SU-DHL-6 (cell line): ENCODE measurements around the gene MEIS2.

ENCODE experiments used
- H2AFZ ChIP-seq: fragments of 200-600 bp; sonication (generic); 2 replicates; pipeline ENCODE4 v1.6.1; 2014; ENCODE audit warnings: low read depth, mild to moderate bottlenecking, moderate library complexity, mixed read lengths, antibody characterized with exemption, low read length; ENCODE audit not compliant: severe bottlenecking
- H3F3A ChIP-seq: fragments of 200-600 bp; shearing (Covaris generic); 2 replicates; pipeline ENCODE4 v1.6.0; 2016; ENCODE audit warnings: antibody characterized with exemption, mild to moderate bottlenecking; ENCODE audit not compliant: insufficient read depth
- H3K27ac ChIP-seq: fragments of 200-600 bp; sonication (generic); 2 replicates; pipeline ENCODE4 v1.5.1; 2016; ENCODE audit warnings: low read depth, mild to moderate bottlenecking, low read length, moderate library complexity, mixed read lengths
- H3K27me3 ChIP-seq: fragments of 200-600 bp; sonication (generic), shearing (Covaris generic); 2 replicates; pipeline ENCODE4 v1.6.0; 2014; ENCODE audit warnings: mild to moderate bottlenecking, low read length
- H3K36me3 ChIP-seq: fragments of 200-600 bp; sonication (generic); 2 replicates; pipeline ENCODE4 v1.6.1; 2014; ENCODE audit warnings: mild to moderate bottlenecking, low read length, mixed read lengths
- H3K4me2 ChIP-seq: fragments of 300-600, 200-600 bp; shearing (Covaris generic), sonication (generic); 2 replicates; pipeline ENCODE4 v1.6.0; 2014; ENCODE audit warnings: low read length, low read depth, mild to moderate bottlenecking; ENCODE audit not compliant: poor library complexity, severe bottlenecking
- H3K4me3 ChIP-seq: fragments of 200-600 bp; sonication (generic); 2 replicates; pipeline ENCODE4 v1.5.1; 2014; ENCODE audit warnings: antibody characterized with exemption, low read length, mild to moderate bottlenecking, mixed read lengths; ENCODE audit not compliant: insufficient read depth, poor library complexity, severe bottlenecking
- H3K79me2 ChIP-seq: fragments of 200-600 bp; sonication (generic); 2 replicates; pipeline ENCODE4 v1.6.1; 2014; ENCODE audit warnings: mild to moderate bottlenecking, low read length, moderate library complexity; ENCODE audit not compliant: insufficient read depth
- H3K9ac ChIP-seq: fragments of 200-600 bp; sonication (generic); 2 replicates; pipeline ENCODE4 v1.7.0; 2014; ENCODE audit warnings: mild to moderate bottlenecking, low read length
- H3K9me2 ChIP-seq: fragments of 200-600 bp; sonication (generic); replicated peaks from 2 replicates; pipeline ENCODE4 v1.6.1; 2014; ENCODE audit warnings: low read length; ENCODE audit not compliant: insufficient read depth
- H3K9me3 ChIP-seq: fragments of 200-600 bp; sonication (generic); 2 replicates; pipeline ENCODE4 v1.6.1; 2014; ENCODE audit warnings: low read length, mixed read lengths; ENCODE audit not compliant: insufficient read depth
- H4K20me1 ChIP-seq: fragments of 200-600 bp; sonication (generic); 2 replicates; pipeline ENCODE4 v1.6.1; 2014; ENCODE audit warnings: low read depth, mild to moderate bottlenecking, antibody characterized with exemption, low read length, moderate library complexity, mixed read lengths
- EZH2phosphoT487 ChIP-seq: fragments of 200-600 bp; sonication (generic), shearing (Covaris generic); conservative IDR thresholded peaks from 2 replicates; pipeline ENCODE4 v1.6.1; 2018; ENCODE audit warnings: mild to moderate bottlenecking, antibody characterized with exemption, low read length, moderate library complexity, mixed read lengths
- TF ChIP-seq, protein P1 (sequence below): fragments of 200-600 bp; sonication (generic); IDR thresholded peaks from one replicate; pipeline ENCODE4 v1.5.1; 2017; ENCODE audit warnings: antibody characterized with exemption, mild to moderate bottlenecking, low read length, moderate library complexity; ENCODE audit not compliant: insufficient read depth, poor library complexity, severe bottlenecking

MEIS2 gene

DNA sequence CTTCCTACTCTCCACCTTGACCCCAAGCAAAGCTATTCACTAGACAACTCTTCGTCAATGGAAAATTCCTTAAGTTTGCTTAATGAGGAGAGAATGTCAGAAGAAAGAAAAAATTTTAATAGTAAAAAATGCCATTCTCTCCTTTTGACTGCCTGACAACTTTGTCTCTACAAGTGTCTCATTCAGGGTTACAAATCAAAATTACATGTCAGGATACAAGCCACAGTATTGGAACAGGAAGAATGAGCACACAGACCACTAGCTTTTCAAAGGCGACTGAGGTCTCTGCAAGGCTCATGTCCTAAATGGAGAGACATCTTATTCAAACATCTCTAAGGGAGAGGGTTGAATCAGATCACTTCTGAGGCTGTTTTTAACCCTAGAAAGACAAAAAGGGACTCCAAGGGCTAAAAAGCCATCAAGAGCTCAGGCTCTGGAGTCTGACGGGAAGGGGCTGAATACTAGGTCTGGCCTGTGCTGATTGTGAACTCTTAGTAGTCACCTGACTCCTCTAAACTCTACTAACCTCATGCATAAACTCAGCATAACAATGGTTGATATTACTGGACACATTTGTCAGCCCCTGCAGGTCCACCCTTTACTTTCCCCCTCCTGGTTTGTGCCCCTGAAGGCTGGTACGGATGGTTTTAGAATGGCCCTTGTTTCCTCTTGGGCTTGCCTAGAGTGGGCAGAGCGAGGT lies 12.8 kb upstream of the MEIS2 start:
- TF ChIP-seq EZH2phosphoT487, result no peak
- TF ChIP-seq, protein P1, sequence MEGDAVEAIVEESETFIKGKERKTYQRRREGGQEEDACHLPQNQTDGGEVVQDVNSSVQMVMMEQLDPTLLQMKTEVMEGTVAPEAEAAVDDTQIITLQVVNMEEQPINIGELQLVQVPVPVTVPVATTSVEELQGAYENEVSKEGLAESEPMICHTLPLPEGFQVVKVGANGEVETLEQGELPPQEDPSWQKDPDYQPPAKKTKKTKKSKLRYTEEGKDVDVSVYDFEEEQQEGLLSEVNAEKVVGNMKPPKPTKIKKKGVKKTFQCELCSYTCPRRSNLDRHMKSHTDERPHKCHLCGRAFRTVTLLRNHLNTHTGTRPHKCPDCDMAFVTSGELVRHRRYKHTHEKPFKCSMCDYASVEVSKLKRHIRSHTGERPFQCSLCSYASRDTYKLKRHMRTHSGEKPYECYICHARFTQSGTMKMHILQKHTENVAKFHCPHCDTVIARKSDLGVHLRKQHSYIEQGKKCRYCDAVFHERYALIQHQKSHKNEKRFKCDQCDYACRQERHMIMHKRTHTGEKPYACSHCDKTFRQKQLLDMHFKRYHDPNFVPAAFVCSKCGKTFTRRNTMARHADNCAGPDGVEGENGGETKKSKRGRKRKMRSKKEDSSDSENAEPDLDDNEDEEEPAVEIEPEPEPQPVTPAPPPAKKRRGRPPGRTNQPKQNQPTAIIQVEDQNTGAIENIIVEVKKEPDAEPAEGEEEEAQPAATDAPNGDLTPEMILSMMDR, result no peak
- Histone ChIP-seq H3F3A (peaks cover 7% of the 10 kb centered on the region; the same call in 1 of the 2 replicates), H3K9ac (no peak overlapping the region), H3K27me3 (no peaks in the 10 kb centered on the region), H3K4me3 (no peak overlapping the region), H3K27ac (no peak overlapping the region), H3K9me3 (no peaks in the 10 kb centered on the region), H2AFZ (no peak overlapping the region), H3K9me2 (no peaks in the 10 kb centered on the region), H3K36me3 (no peaks in the 10 kb centered on the region), H3K4me2 (no peak overlapping the region), H3K79me2 (no peaks in the 10 kb centered on the region), H4K20me1 (no peaks in the 10 kb centered on the region)

DNA sequence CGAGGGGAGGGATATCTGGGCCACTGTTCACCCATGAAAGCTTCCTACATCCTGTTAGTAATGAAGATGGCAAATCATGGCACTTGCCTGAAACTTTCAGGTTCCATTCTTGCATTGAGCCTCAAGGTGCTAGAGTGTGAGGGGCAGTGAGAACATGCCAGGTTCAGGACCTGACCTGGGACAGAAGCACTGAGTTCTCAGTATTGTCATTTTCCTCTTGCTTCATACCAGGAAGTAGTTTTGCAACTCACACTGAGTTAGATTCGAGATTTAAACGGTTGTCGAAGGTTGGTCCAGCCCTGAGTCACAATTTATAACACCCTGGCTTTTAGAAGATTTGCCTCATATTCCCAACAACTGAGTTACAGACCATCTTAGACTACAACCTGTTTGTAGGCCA lies 11.8 kb upstream of the MEIS2 start:
- Histone ChIP-seq H2AFZ (no peak overlapping the region), H3K36me3 (no peaks in the 10 kb centered on the region), H3K4me3 (no peak overlapping the region), H3K27ac (no peak overlapping the region), H4K20me1 (no peaks in the 10 kb centered on the region), H3F3A (peaks cover 7% of the 10 kb centered on the region; the same call in 1 of the 2 replicates), H3K9ac (no peak overlapping the region), H3K27me3 (no peaks in the 10 kb centered on the region), H3K79me2 (no peaks in the 10 kb centered on the region), H3K4me2 (no peak overlapping the region), H3K9me3 (no peaks in the 10 kb centered on the region), H3K9me2 (no peaks in the 10 kb centered on the region)
- TF ChIP-seq, protein P1, result no peak
- no peak for TF ChIP-seq EZH2phosphoT487

DNA sequence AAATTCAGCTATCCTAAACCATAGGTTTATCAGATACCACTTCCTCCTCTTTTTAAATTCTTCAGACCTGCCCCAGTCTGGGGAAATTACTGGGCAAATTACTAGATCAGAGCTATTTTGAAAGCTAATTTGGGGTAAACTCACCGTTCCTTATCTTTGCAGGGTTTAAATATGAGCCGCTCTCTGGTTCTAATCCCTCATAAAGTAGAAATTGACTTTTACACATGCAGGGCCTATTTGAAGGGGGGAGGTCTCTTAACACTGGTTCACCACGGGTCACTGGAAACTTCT lies 11.0 kb upstream of the MEIS2 start:
- H2AFZ ChIP-seq, result no peak overlapping the region
- H3K36me3 ChIP-seq, result no peaks in the 10 kb centered on the region
- H3K27ac ChIP-seq, result no peak overlapping the region
- H3K9ac ChIP-seq, result no peak overlapping the region
- no peaks in the 10 kb centered on the region for H3K9me2 ChIP-seq
- peaks cover 7% of the 10 kb centered on the region; the same call in 1 of the 2 replicates for H3F3A ChIP-seq
- no peak overlapping the region for H3K4me2 ChIP-seq
- H3K27me3 ChIP-seq, result no peaks in the 10 kb centered on the region
- TF ChIP-seq, protein P1, result no peak
- no peaks in the 10 kb centered on the region for H3K9me3 ChIP-seq
- no peaks in the 10 kb centered on the region for H3K79me2 ChIP-seq
- no peak overlapping the region for H3K4me3 ChIP-seq
- no peaks in the 10 kb centered on the region for H4K20me1 ChIP-seq
